Tibial artery (tissue), 4 donors: ENCODE data around the gene QPCT.

Experiments used
- DNase-seq, 2 donors: peaks; one replicate each; pipeline ENCODE4 v3.0.0-alpha.2; 2019
- H3K27ac ChIP-seq, 2 donors: fragments of 200-600 bp; sonication (generic) in 1 of 2; 1 replicate in 1 of 2; 2 replicates in 1 of 2; pipeline ENCODE4 v1.5.1; 2018 to 2019; ENCODE audit warnings: mild to moderate bottlenecking in 1 of 2
- H3K27me3 ChIP-seq, 2 donors: fragments of 200-600 bp; sonication (generic) in 1 of 2; one replicate each; pipeline versions ENCODE4 v1.5.1 to v1.6.0; 2016 to 2019
- H3K36me3 ChIP-seq, 3 donors: fragments of 200-600 bp; sonication (generic) in 2 of 3; one replicate each; pipeline ENCODE4 v1.5.1; 2016 to 2019; ENCODE audit warnings: mild to moderate bottlenecking in 2 of 3
- H3K4me1 ChIP-seq, 4 donors: fragments of 200-600 bp; sonication (generic) in 2 of 4; 1 replicate in 3 of 4; 2 replicates in 1 of 4; pipeline ENCODE4 v1.5.1; 2016 to 2019
- H3K4me3 ChIP-seq, 2 donors: fragments of 200-600 bp; sonication (generic) in 1 of 2; 1 replicate in 1 of 2; 2 replicates in 1 of 2; pipeline ENCODE4 v1.5.1; 2018 to 2019; ENCODE audit warnings: mild to moderate bottlenecking in 2 of 2
- H3K9me3 ChIP-seq, 3 donors: fragments of 200-600 bp; sonication (generic) in 1 of 3; one replicate each; pipeline ENCODE4 v1.5.1; 2016 to 2019
- CTCF ChIP-seq, 2 experiments: fragments of 200-600 bp in 1 of 2; fragments of 450-650 bp in 1 of 2; IDR thresholded peaks; one replicate each; pipeline ENCODE4 v1.5.1; 2017 to 2019; ENCODE audit warnings: antibody characterized with exemption in 2 of 2, mild to moderate bottlenecking in 1 of 2, moderate library complexity in 1 of 2
- intact Hi-C: fragments of 100-400 bp; cut with DNase I; formaldehyde crosslinking; loops from one replicate; pipeline ENCODE4 v1.15.0; 2023; ENCODE audit warnings: low total_unique reads

Gene QPCT

GRCh38 chr2:37317746-37318145 lies 26.7 kb upstream of the QPCT start:
- peaks cover 0 to 92% (median 17%) of the 10 kb centered on the region in 4 donors for H3K4me1 ChIP-seq
- no peak overlapping the region for H3K27ac ChIP-seq
- no peak for TF ChIP-seq CTCF (IDR thresholded peaks at IDR 0.05)
- intact Hi-C loops, result no loop called here
- H3K36me3 ChIP-seq, result peaks cover 0 to 4% (median 0%) of the 10 kb centered on the region in 3 donors
- DNase-seq, result no peak
- H3K4me3 ChIP-seq, result no peak overlapping the region
- H3K27me3 ChIP-seq, result no peaks in the 10 kb centered on the region
- H3K9me3 ChIP-seq, result no peaks in the 10 kb centered on the region

- no peak overlapping the region for H3K27ac ChIP-seq
- peaks cover 0 to 88% (median 16%) of the 10 kb centered on the region in 4 donors for H3K4me1 ChIP-seq
- no peak for DNase-seq
- H3K27me3 ChIP-seq, result no peaks in the 10 kb centered on the region
- peaks cover 0 to 4% (median 0%) of the 10 kb centered on the region in 3 donors for H3K36me3 ChIP-seq
- H3K9me3 ChIP-seq, result no peaks in the 10 kb centered on the region
- TF ChIP-seq CTCF (IDR thresholded peaks at IDR 0.05), result no peak
- intact Hi-C loops, result no loop called here
- H3K4me3 ChIP-seq, result no peak overlapping the region
Measured at GRCh38 chr2:37318401-37318800, 26.0 kb upstream of the QPCT start.

- Histone ChIP-seq H3K27ac (no peak overlapping the region), H3K36me3 (peaks cover 0 to 4% (median 0%) of the 10 kb centered on the region in 3 donors), H3K4me1 (peaks cover 0 to 74% (median 15%) of the 10 kb centered on the region in 4 donors), H3K4me3 (no peak overlapping the region), H3K27me3 (no peaks in the 10 kb centered on the region), H3K9me3 (no peaks in the 10 kb centered on the region)
- no peak for DNase-seq
- TF ChIP-seq CTCF (IDR thresholded peaks at IDR 0.05), result no peak
- intact Hi-C loops, result loop anchor here (10.0 kb wide), 1 partner anchor 85 kb away; the partner anchor contains the start of genes CEBPZ and NDUFAF7
Measured at GRCh38 chr2:37319754-37320609, 24.4 kb upstream of the QPCT start.

DNA sequence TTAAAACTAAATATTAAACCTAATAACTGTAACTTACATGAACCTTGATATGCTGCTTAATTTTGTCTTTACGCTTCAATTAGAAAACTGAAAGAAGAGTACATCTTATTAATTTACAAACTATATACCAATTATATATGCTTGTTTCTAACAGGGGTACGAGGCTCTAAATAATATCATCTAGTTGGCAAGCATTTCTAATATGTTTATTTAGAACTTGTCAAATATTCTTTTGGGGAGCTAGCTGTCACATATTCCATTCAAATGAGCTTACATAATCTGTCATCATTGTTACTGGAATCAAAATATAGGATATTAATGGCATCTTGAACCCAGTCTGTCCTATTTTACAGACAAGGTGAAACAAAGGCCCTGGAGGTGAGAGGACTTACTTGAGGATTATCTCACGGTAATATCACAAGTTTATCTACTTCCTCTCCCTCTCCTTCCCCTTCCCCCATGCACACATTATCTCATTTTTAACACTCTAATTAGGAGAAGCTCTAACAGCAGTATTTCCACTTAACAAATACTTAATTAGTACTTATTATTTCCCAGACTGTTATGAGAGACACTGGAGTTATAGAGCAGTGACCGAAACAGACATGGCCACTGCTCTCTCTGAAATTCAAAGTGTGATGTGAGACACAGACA lies 23.3 kb upstream of the QPCT start:
- Histone ChIP-seq H3K27me3 (no peaks in the 10 kb centered on the region), H3K4me3 (no peak overlapping the region), H3K4me1 (peaks cover 0 to 67% (median 15%) of the 10 kb centered on the region in 4 donors), H3K9me3 (no peaks in the 10 kb centered on the region), H3K36me3 (peaks cover 0 to 2% (median 0%) of the 10 kb centered on the region in 3 donors), H3K27ac (no peak overlapping the region)
- no peak for TF ChIP-seq CTCF (IDR thresholded peaks at IDR 0.05)
- DNase-seq, result no peak
- intact Hi-C loops, result loop anchor here (10.0 kb wide), 1 partner anchor 86 kb away; the partner anchor contains the start of genes CEBPZ and NDUFAF7

- Histone ChIP-seq H3K36me3 (no peaks in the 10 kb centered on the region), H3K27me3 (no peaks in the 10 kb centered on the region), H3K4me3 (peak overlapping the region; percentile 82 to 83), H3K9me3 (no peaks in the 10 kb centered on the region), H3K27ac (peak overlapping the region; percentile 96), H3K4me1 (peaks cover 0 to 63% (median 15%) of the 10 kb centered on the region in 4 donors)
- intact Hi-C loops, result loop anchor here (10.0 kb wide), 1 partner anchor 88 kb away; the partner anchor contains the start of genes CEBPZ and NDUFAF7
- no peak for DNase-seq
- TF ChIP-seq CTCF (IDR thresholded peaks at IDR 0.05), result no peak
Measured at GRCh38 chr2:37322368-37322767, 22.1 kb upstream of the QPCT start.
